WTC11 (cell line): ENCODE results near the gene ATP9A.

Source experiments
- ATF2 ChIP-seq: sonication (generic); formaldehyde crosslinking; IDR thresholded peaks from 2 replicates; pipeline ENCODE4 v1.8.1; 2022; ENCODE audit warnings: low read depth, missing genetic modification reagents, borderline replicate concordance
- ATF6 ChIP-seq: sonication (generic); formaldehyde crosslinking; IDR thresholded peaks from 2 replicates; pipeline ENCODE4 v1.8.1; 2023; ENCODE audit warnings: mild to moderate bottlenecking, missing genetic modification reagents
- CBFB ChIP-seq: sonication (generic); formaldehyde crosslinking; IDR thresholded peaks from 2 replicates; pipeline ENCODE4 v1.8.1; 2022; ENCODE audit warnings: mild to moderate bottlenecking, low read depth, missing genetic modification reagents
- CTCF ChIP-seq: fragments of 200-600 bp; IDR thresholded peaks from 2 replicates; pipeline ENCODE4 v1.8.0; 2022; ENCODE audit warnings: antibody characterized with exemption
- ESRRA ChIP-seq: sonication (generic); formaldehyde crosslinking; IDR thresholded peaks from 2 replicates; pipeline ENCODE4 v1.8.1; 2022; ENCODE audit warnings: mild to moderate bottlenecking, missing genetic modification reagents, borderline replicate concordance
- MAX ChIP-seq: sonication (generic); formaldehyde crosslinking; IDR thresholded peaks from 2 replicates; pipeline ENCODE4 v1.8.0; 2022; ENCODE audit warnings: mild to moderate bottlenecking, missing genetic modification reagents
- NR2C2 ChIP-seq: sonication (generic); formaldehyde crosslinking; IDR thresholded peaks from 2 replicates; pipeline ENCODE4 v1.8.0; 2022; ENCODE audit warnings: mild to moderate bottlenecking, missing genetic modification reagents
- NR3C1 ChIP-seq: sonication (generic); formaldehyde crosslinking; conservative IDR thresholded peaks from 2 replicates; pipeline ENCODE4 v1.8.1; 2023; ENCODE audit warnings: low read depth, mild to moderate bottlenecking, missing genetic modification reagents
- SP1 ChIP-seq: sonication (generic); formaldehyde crosslinking; conservative IDR thresholded peaks from 2 replicates; pipeline ENCODE4 v1.8.1; 2022; ENCODE audit warnings: missing genetic modification reagents
- TCF7 ChIP-seq: sonication (generic); formaldehyde crosslinking; IDR thresholded peaks from 2 replicates; pipeline ENCODE4 v1.8.0; 2022; ENCODE audit warnings: mild to moderate bottlenecking, low read depth, missing genetic modification reagents, moderate library complexity
- TP53 ChIP-seq: sonication (generic); formaldehyde crosslinking; IDR thresholded peaks from 2 replicates; pipeline ENCODE4 v1.8.1; 2023; ENCODE audit warnings: mild to moderate bottlenecking, missing genetic modification reagents

GRCh38 chr20:51727872-51728271 lies 40.3 kb downstream of the ATP9A start:
- TF ChIP-seq NR3C1 (CRISPR knock-in tag): no peak
- no peak for TF ChIP-seq SP1 (CRISPR knock-in tag)
- TF ChIP-seq NR2C2 (CRISPR knock-in tag): no peak
- no peak for TF ChIP-seq ATF6 (CRISPR knock-in tag)
- TF ChIP-seq CTCF: no peak
- TF ChIP-seq MAX (CRISPR knock-in tag): no peak
- TF ChIP-seq TCF7: no peak
- no peak for TF ChIP-seq ATF2 (CRISPR knock-in tag)
- no peak for TF ChIP-seq CBFB
- no peak for TF ChIP-seq ESRRA (CRISPR knock-in tag)
- TF ChIP-seq TP53 (CRISPR knock-in tag): no peak
